Keratinocyte (primary cell): ENCODE data around the gene MTRR. TPM values are rescaled to one million over a fixed set of nuclear protein-coding genes. Genes with fewer than 3 reads are reported as not detected.
A peak's percentile ranks its signal among the peaks of the same experiment; 100 is the strongest.

Experiments used
- DNase-seq: peaks from one replicate; pipeline ENCODE4 v3.0.0-alpha.2; 2011; ENCODE audit warnings: low read depth, missing footprints, low spot score
- FAIRE-seq: peaks from 2 replicates; lab custom pipeline; 2011; peaks lifted over from hg19 to GRCh38; lab: Jason Lieb, UNC
- H2AFZ ChIP-seq: 2 replicates; pipeline ENCODE4 v1.6.0; 2012; ENCODE audit warnings: low read length, control low read depth, inconsistent platforms; ENCODE audit not compliant: control insufficient read depth
- H3K27ac ChIP-seq: 2 replicates; pipeline ENCODE4 v1.5.1; 2011; ENCODE audit warnings: low read length; ENCODE audit not compliant: control insufficient read depth, insufficient read depth
- H3K27me3 ChIP-seq: 3 replicates; pipeline ENCODE4 v1.6.0; 2011; ENCODE audit warnings: low read length; ENCODE audit not compliant: control insufficient read depth, insufficient read depth; ENCODE audit errors: extremely low read depth
- H3K36me3 ChIP-seq, 2 experiments: 2 replicates in 1 of 2; 3 replicates in 1 of 2; pipeline ENCODE4 v1.5.1; 2011; ENCODE audit warnings: low read length in 2 of 2, mild to moderate bottlenecking in 1 of 2; ENCODE audit not compliant: control insufficient read depth in 2 of 2, insufficient read depth in 2 of 2; ENCODE audit errors: extremely low read depth in 1 of 2
- H3K4me1 ChIP-seq: 3 replicates; pipeline ENCODE4 v1.5.1; 2011; ENCODE audit warnings: low read length; ENCODE audit not compliant: control insufficient read depth, insufficient read depth; ENCODE audit errors: extremely low read depth
- H3K4me2 ChIP-seq: 3 replicates; pipeline ENCODE4 v1.6.0; 2011; ENCODE audit warnings: low read depth, low read length; ENCODE audit not compliant: control insufficient read depth, insufficient read depth; ENCODE audit errors: extremely low read depth
- H3K4me3 ChIP-seq, 3 experiments: fragments of 200-600 bp in 1 of 3; sonication (generic) in 1 of 3; 2 replicates in 2 of 3; 3 replicates in 1 of 3; pipeline ENCODE4 v1.5.1; 2011 to 2016; ENCODE audit warnings: low read length in 3 of 3, mild to moderate bottlenecking in 3 of 3, control low read depth in 2 of 3, inconsistent platforms in 1 of 3, low read depth in 1 of 3, mixed read lengths in 1 of 3, mixed run types in 1 of 3, moderate library complexity in 1 of 3; ENCODE audit not compliant: control insufficient read depth in 2 of 3, insufficient read depth in 2 of 3; ENCODE audit errors: extremely low read depth in 1 of 3
- H3K79me2 ChIP-seq: 2 replicates; pipeline ENCODE4 v1.6.0; 2012; ENCODE audit warnings: low read length; ENCODE audit not compliant: control insufficient read depth, insufficient read depth
- H3K9ac ChIP-seq: 3 replicates; pipeline ENCODE4 v1.6.0; 2011; ENCODE audit warnings: low read length; ENCODE audit not compliant: control insufficient read depth, insufficient read depth; ENCODE audit errors: extremely low read depth
- H3K9me1 ChIP-seq: 3 replicates; pipeline ENCODE4 v1.6.0; 2011; ENCODE audit warnings: low read length; ENCODE audit not compliant: control insufficient read depth, insufficient read depth; ENCODE audit errors: extremely low read depth
- H3K9me3 ChIP-seq: 2 replicates; pipeline ENCODE4 v1.5.1; 2012; ENCODE audit warnings: low read depth, low read length; ENCODE audit not compliant: control insufficient read depth
- H4K20me1 ChIP-seq: 3 replicates; pipeline ENCODE4 v1.6.0; 2011; ENCODE audit warnings: low read length; ENCODE audit not compliant: control insufficient read depth, insufficient read depth; ENCODE audit errors: extremely low read depth
- CTCF ChIP-seq, 3 experiments: IDR thresholded peaks in 1 of 3; conservative IDR thresholded peaks in 1 of 3; optimal IDR thresholded peaks in 1 of 3; 2 replicates in 2 of 3; 3 replicates in 1 of 3; pipeline versions ENCODE3 to v1.5.1; 2011; ENCODE audit warnings: low read length in 3 of 3, mild to moderate bottlenecking in 3 of 3, moderate library complexity in 2 of 3, control low read depth in 1 of 3, inconsistent platforms in 1 of 3; ENCODE audit not compliant: insufficient read depth in 2 of 3; ENCODE audit errors: extremely low read depth in 1 of 3
- EZH2 ChIP-seq: IDR thresholded peaks from one replicate; pipeline ENCODE4 v1.6.1; 2012; ENCODE audit warnings: inconsistent platforms, mild to moderate bottlenecking, low read length, moderate library complexity
- dilution Hi-C: fragments of 300-500 bp; cut with MboI; formaldehyde crosslinking; loops from one replicate; pipeline ENCODE4 v1.7.0; 2020; ENCODE audit warnings: low sequenced_read_pairs; ENCODE audit not compliant: extremely low pct_ligation_motif_present
- polyA plus RNA-seq, 5 experiments: library from polyadenylated mRNA; depleted of rRNA in 3 of 5; stranded (reverse) in 3 of 5; stranded (forward) in 1 of 5; unstranded in 1 of 5; fragments of >200 nt; gene quantifications; 1 replicate in 1 of 5; 2 replicates in 3 of 5; 3 replicates in 1 of 5; pipeline versions ENCODE4 v1.2.1 to v1.2.3, GENCODE V29; 2011 to 2012; ENCODE audit warnings: missing spikeins in 2 of 5, low read depth in 1 of 5, low replicate concordance in 1 of 5

The MTRR gene
- polyA plus RNA-seq, 1 donor (not counting 4 experiments of a cell fraction or from before 2014, with no cell fraction given): 45.5 TPM

GRCh38 chr5:7894860-7895259, 25.9 kb downstream of the MTRR start:
- H2AFZ ChIP-seq: no peak overlapping the region
- H3K27ac ChIP-seq: no peak overlapping the region
- FAIRE-seq (no peak), DNase-seq (no peak)
- H3K9ac ChIP-seq: no peak overlapping the region
- H4K20me1 ChIP-seq: no peaks in the 10 kb centered on the region
- no peaks in the 10 kb centered on the region for H3K9me3 ChIP-seq
- no peaks in the 10 kb centered on the region for H3K4me1 ChIP-seq
- H3K79me2 ChIP-seq: no peaks in the 10 kb centered on the region
- dilution Hi-C loops: no loop called here
- no peaks in the 10 kb centered on the region for H3K27me3 ChIP-seq
- peaks cover 32 to 39% of the 10 kb centered on the region in 2 experiments for H3K36me3 ChIP-seq
- TF ChIP-seq EZH2 (no peak), CTCF (optimal IDR thresholded peaks at IDR 0.05 in 1 of 3, IDR thresholded peaks at IDR 0.05 in 1 of 3, conservative IDR thresholded peaks at IDR 0.05 in 1 of 3; ENCODE audit: extremely low read depth in 1 of 3, insufficient read depth in 2 of 3, low read length in 3 of 3) (no peak)
- no peak overlapping the region for H3K4me2 ChIP-seq
- H3K4me3 ChIP-seq: no peak overlapping the region
- H3K9me1 ChIP-seq: no peaks in the 10 kb centered on the region

- no peaks in the 10 kb centered on the region for H3K9me1 ChIP-seq
- H3K9me3 ChIP-seq: no peaks in the 10 kb centered on the region
- no peaks in the 10 kb centered on the region for H3K79me2 ChIP-seq
- no peak overlapping the region for H2AFZ ChIP-seq
- dilution Hi-C loops: no loop called here
- no peak overlapping the region for H3K9ac ChIP-seq
- no peaks in the 10 kb centered on the region for H4K20me1 ChIP-seq
- H3K4me3 ChIP-seq: no peak overlapping the region
- peaks cover 28 to 30% of the 10 kb centered on the region in 2 experiments for H3K36me3 ChIP-seq
- no peak for DNase-seq
- no peak for FAIRE-seq
- H3K27me3 ChIP-seq: no peaks in the 10 kb centered on the region
- H3K4me1 ChIP-seq: no peaks in the 10 kb centered on the region
- no peak overlapping the region for H3K27ac ChIP-seq
- no peak overlapping the region for H3K4me2 ChIP-seq
- no peak for TF ChIP-seq EZH2
- peak; percentile 35 to 57 (median 48) for TF ChIP-seq CTCF (optimal IDR thresholded peaks at IDR 0.05 in 1 of 3, IDR thresholded peaks at IDR 0.05 in 1 of 3, conservative IDR thresholded peaks at IDR 0.05 in 1 of 3; ENCODE audit: extremely low read depth in 1 of 3, insufficient read depth in 2 of 3, low read length in 3 of 3)
Observed at GRCh38 chr5:7897014-7897600, 28.2 kb downstream of the MTRR start.
